ENCODE results near the gene NUSAP1.
"Not testable (repeated sequence)": the region's sequence is repeated elsewhere in the genome, so short reads cannot be mapped to it uniquely, and the experiment has no call there.

Gene NUSAP1

GRCh38 chr15:41416128-41416741 lies 83.6 kb downstream of the NUSAP1 start:
- no peak for DNase-seq

- peak; percentile 47 for DNase-seq
These were observed 84.2 kb downstream of the NUSAP1 start, which contains the start of gene RTF1 for GRCh38 chr15:41416742-41417417. TSS of gene RTF1 (plus strand) at chr15:41417095. CDS start at chr15:41417116, 21 bp downstream.

GRCh38 chr15:41417418-41418195 lies 84.9 kb downstream of the NUSAP1 start:
- DNase-seq, result no peak

- no peak for DNase-seq
These were observed 91.4 kb downstream of the NUSAP1 start for GRCh38 chr15:41423979-41424659.

- DNase-seq, result no peak
These were observed 92.1 kb downstream of the NUSAP1 start for GRCh38 chr15:41424809-41425208.

GRCh38 chr15:41425907-41426306 lies 93.2 kb downstream of the NUSAP1 start:
- DNase-seq, result not testable (repeated sequence)

GRCh38 chr15:41429003-41429890 lies 96.6 kb downstream of the NUSAP1 start:
- no peak for DNase-seq

Data from DMS153 (cell line).